Activated CD4-positive, alpha-beta T cell treated with anti-CD3 and anti-CD28 coated beads, Interleukin-2, amount 50 U/mL, for 1 hour (primary cell): ENCODE measurements around the gene TRUB2.

Source experiments
- DNase-seq: peaks from one replicate; pipeline ENCODE4 v3.0.0-alpha.2; 2020

TRUB2 gene

DNA sequence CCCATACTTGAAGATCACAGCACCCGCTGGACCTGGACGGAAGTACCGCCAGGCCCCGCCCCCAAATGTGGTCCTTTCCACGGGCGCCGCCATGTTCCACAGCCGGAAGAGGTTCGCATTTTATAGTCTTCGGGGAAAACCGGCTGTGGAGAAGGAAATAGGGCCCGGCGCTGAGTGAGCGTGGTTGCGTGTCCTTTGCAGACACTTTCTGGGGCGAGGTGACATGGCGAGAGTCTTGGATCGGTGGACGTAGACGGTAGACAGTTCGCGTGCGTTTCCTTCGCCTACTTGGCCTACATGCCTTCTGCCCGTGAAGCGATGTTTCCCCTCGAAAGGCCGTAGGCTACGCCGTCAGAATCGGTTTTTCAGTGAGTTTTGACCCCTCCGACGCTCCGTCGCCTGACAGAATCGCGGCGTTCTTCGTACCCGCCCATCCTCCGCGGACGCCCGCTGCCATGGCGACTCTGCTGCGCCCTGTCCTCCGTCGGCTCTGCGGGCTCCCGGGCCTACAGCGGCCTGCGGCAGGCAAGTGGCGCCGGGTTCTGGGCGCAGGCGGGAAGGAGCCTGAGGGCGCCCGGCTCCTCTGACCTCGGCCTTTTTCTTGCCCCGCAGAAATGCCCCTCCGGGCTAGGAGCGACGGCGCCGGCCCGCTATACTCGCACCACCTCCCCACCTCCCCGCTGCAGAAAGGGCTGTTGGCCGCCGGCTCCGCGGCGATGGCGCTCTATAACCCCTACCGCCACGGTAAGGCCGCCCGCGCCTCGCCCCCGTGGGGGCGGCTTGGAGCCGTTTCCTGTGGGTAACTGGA is at the start of gene TRUB2, which contains the start of gene COQ4:
TSS of gene TRUB2 (minus strand) at position 44 of the 808 bp plus-strand sequence. CDS start at position 5, 39 bp downstream.
TSS of gene COQ4 (plus strand) at position 436 of the 808 bp plus-strand sequence. CDS start at position 456, 20 bp downstream.
- DNase-seq: peak; percentile 89

DNA sequence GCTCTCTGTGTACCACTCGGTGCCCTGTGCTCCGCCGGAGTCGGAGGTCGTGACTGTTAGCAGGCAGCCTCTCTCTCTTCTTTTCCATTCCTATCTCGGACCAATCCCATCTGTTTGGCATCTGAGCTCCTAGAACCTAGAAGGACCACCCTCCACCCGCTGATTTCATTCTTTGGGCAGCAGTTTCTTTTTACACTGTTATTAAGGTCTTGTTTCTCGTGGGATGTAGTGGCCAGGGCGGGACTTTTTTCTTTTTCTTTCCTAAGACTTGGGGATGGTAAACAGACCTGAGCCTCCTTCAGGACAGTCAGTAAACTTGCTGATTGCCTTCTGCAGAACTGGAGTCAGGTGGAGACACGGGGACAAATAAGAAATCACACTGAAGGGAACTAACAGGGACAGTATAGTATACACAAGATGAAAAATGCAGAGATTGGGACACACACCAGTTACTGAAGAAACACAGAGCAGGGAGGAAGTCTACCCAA is 49.4 kb upstream of the TRUB2 start:
- DNase-seq: no peak

DNA sequence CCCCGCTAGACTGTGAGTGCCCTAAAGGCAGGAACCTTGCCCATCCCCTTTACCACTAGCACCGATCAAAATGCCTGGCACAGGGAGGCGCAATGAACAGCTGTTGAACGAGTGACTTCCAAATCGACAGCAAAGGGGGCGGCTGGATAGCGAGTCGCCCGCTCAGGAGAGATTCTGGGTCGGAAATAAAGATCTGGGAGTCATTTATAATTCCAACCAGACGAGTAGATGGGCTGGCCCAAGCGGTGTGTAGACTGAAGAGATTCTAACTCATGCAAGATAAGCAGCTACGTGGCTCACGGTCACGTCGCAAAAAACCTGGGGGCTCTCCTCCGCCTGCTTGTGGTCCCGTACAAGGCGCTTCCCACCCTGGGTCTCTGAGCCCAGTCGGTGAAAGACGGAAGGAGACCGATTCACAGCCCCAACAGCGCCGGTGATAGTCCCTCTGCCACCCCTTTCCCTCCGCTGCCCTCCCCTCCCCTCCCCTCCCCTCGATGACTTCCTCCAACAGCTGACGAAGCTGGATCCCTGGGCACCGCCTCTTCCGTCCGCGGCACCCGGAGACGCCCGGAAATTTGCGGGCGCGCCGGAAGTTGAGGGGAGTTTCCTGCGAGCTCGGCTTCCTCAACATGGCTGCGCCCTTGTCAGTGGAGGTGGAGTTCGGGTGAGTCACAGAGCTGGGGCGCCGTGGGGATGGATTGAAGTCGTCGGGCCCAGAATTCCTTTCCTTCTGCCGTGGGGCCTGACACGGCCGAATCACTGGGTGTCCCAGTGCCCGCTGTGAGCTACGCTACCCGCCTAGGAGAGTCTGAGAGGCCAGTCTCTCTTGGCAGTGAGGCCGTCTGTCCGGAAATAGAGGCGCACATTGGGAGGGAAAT is 48.7 kb upstream of the TRUB2 start, which contains the start of gene URM1:
TSS of gene URM1 (plus strand) at position 623 of the 878 bp plus-strand sequence. CDS start at position 630, 7 bp downstream.
- DNase-seq: peak; percentile 94

DNA sequence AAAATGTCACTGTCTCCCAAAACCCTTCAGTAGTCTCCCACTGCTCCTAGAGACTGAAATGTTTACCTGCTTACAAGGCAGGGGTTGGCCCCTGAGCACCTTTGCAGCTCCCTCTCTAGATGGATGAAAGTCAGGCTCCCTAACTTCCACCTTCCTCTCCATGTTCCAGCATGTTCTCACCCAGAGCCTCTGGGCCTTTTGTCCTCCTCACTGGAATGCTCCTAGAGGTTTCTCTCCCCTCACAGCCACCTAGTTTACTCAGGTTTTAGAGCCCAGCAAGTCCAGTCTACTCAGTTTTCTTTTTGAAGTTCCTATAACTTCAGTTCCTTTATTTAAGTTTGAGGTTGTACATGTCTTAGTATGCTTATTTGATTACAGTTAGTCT is 48.1 kb upstream of the TRUB2 start:
- DNase-seq: no peak

- DNase-seq: no peak
Observed at GRCh38 chr9:128369024-128369706, 46.9 kb upstream of the TRUB2 start.

DNA sequence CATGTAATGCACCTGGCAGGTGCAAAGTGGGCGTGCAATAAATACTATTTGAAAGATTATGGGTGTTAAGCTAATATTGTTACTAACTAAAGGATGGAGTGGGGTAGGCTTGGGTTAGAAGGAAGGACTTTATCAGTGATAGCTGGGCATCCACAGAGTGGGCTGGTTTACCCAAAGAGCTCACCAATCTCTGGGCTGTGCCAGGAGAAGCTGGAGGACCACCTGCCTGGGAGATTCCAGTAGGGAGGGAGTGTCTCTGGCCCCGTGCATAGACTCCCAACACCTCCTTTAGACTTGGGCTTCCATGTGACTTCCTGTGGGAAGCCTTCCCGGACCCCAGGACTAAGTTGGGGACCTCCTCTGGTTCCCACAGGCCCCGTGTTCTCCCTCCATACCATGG is 43.3 kb upstream of the TRUB2 start:
- DNase-seq: no peak

DNA sequence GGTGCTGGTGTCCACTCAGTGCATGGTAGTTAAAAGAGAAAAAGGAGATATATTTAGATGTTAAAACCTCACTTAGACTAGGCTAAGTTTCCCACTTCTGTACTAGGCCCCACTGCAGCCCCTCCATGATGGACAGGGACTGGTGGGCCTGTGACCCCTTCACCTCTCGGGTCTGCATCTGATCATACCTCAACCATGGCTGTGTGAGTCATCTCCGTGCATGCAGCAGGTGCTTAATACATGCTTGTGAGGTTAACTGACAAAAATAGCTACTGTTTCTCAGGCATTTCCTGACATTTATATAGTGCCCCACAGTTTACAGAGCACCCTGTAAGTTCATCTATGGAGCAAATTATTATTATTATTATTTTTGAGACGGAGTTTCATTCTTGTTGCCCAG is 40.5 kb upstream of the TRUB2 start:
- DNase-seq: no peak

GRCh38 chr9:128361986-128362646 is 39.9 kb upstream of the TRUB2 start:
- DNase-seq: peak; percentile 61

- no peak for DNase-seq
Observed at GRCh38 chr9:128361296-128361985, 39.2 kb upstream of the TRUB2 start.

GRCh38 chr9:128360826-128361225 is 38.6 kb upstream of the TRUB2 start:
- DNase-seq: no peak

DNA sequence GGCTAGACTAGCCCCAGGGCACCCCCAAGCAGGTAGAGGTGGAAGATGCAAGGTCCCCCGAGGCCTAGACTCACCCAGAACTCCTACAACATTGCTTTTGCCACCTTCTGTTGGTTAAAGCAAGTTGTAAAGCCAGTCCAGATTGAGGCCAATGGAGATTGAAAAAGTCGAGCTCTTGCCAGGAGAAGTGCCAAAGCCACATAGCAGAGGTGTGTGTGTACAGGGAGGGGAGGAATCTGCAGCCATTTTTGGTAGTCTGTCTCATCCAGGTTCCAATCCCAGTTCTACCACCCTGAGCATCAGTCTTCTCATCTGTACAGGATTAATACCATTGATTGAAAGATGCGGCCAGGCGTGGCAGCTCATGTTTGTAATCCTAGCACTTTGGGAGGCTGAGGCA is 36.6 kb upstream of the TRUB2 start:
- no peak for DNase-seq

- DNase-seq: no peak
Observed at GRCh38 chr9:128358090-128358489, 35.8 kb upstream of the TRUB2 start.

GRCh38 chr9:128355451-128355850 is 33.2 kb upstream of the TRUB2 start:
- DNase-seq: no peak

GRCh38 chr9:128349772-128350171 is 27.5 kb upstream of the TRUB2 start:
- DNase-seq: no peak

DNA sequence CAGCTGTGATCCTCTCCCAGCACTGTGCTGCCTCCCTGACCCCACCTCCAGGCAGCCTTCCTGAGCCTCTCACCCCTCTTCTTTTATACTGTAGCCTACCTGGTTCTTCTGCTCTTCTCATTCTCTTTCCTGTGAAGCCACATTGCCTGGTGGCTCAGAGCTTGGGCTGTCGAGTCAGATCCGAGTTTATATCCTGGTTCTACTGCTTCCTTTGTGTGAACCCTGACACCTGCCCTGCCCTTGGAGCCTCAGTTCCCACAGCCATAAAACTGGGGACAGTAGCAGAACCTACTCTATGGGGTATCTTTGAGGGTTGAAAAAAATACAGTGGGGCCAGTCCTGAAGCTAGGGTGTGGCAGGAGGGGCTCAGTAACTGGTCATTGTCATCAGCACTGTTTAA is 26.9 kb upstream of the TRUB2 start:
- DNase-seq: no peak

GRCh38 chr9:128344931-128345605 is 22.8 kb upstream of the TRUB2 start:
- DNase-seq: no peak

GRCh38 chr9:128343855-128344254 is 21.6 kb upstream of the TRUB2 start:
- no peak for DNase-seq

GRCh38 chr9:128342971-128343680 is 20.9 kb upstream of the TRUB2 start:
- no peak for DNase-seq

DNA sequence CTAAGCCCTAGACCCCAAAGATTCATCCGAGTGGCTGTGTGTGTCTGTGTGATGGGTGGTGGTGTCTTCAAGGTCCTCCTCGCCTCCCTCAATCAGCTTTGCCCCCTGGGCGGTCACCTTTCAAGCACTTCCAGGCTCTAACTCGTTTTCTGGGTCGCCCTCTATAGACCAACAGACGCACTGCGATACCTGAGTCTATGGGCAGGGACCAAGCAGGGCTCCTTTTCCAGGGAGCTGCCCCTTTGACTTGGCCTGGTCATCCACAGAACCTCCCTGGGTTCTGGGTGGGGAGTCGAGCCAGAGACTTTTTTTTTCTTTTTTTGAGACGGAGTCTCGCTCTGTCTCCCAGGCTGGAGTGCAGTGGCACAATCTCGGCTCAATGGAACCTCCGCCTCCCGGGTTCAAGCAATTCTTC is 19.2 kb upstream of the TRUB2 start:
- DNase-seq: peak; percentile 59

DNA sequence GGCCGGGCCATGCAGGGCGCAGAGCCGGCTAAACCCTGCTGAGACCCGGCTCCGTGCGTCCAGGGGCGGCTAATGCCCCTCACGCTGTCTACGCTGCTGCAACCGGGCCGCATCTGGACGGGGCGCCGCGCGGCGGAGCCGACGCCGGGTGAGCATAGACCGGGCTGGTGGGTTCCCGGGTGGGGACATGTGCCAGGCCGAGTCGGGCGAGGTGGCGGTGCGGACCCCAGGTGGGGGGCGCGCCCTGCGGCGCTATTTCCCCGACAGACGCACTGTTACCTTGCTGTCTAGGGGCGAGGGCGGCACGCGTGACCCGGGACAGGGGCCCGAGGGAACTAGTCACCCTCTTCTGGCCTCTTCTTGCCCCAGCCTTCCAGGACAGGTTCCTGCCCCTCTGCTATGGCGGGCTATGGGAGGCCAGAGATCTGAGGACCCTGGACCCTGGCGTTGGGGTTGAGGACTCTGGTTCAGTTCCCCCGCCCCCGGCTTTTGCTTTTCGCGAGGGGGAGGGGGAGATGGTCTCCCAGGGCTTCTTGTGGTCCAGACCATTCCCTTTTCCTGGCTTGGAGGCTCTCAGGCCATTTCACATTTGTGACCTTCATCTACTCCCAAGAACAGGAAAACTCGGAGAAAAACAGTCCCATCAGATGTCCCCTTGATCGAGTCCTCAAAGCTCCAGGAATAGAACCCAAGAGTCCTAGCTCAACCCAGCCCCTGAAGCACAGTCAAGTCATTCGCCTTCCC is 18.6 kb upstream of the TRUB2 start:
- no peak for DNase-seq
